HepG2 (cell line): ENCODE data around the gene ANKRD44. TPM values are rescaled to one million over a fixed set of nuclear protein-coding genes. Genes with fewer than 3 reads are reported as not detected.

Experiments
- ATAC-seq: fragments of 200-7000 bp; cut with Tn5 transposase; 3 replicates; pipeline ENCODE4 v1.9.1; 2020; ENCODE audit warnings: mild to moderate bottlenecking, moderate library complexity
- BruUV-seq: library from RNA; stranded (reverse); fragments of 400-500 nt; replicated peaks from 2 replicates; lab custom pipeline; 2021; lab: Mats Ljungman, UMichigan
- CTCF ChIA-PET: fragments of 300-600 bp; formaldehyde crosslinking; extraction: SDS; loops from one replicate; lab custom pipeline; 2021; ENCODE audit warnings: low total read pairs, inconsistent platforms, low intra/inter-chr PET ratio; lab: Yijun Ruan, JAX
- POLR2A ChIA-PET: fragments of 350-600 bp; sonication (Branson Sonifier 250); formaldehyde crosslinking; loops from one replicate; lab custom pipeline; 2020; ENCODE audit warnings: antibody characterized with exemption, inconsistent platforms; lab: Yijun Ruan, JAX
- DNase-seq: peaks from one replicate; pipeline ENCODE4 v3.0.0-alpha.2; 2015; ENCODE audit warnings: low spot score
- FAIRE-seq: peaks from 3 replicates; lab custom pipeline; 2011; peaks lifted over from hg19 to GRCh38; lab: Jason Lieb, UNC
- H2AFZ ChIP-seq: one replicate; pipeline ENCODE4 v1.6.1; 2011; ENCODE audit warnings: low read length, inconsistent platforms
- H3K27ac ChIP-seq: fragments of 300-600 bp; 3 replicates; pipeline ENCODE4 v1.8.0; 2011; ENCODE audit warnings: mixed run types, mild to moderate bottlenecking, mixed read lengths, low read length, inconsistent platforms; ENCODE audit not compliant: insufficient read depth; ENCODE audit errors: extremely low read length
- H3K27me3 ChIP-seq, 2 experiments: fragments of 200-600 bp in 1 of 2; 2 replicates in 1 of 2; 3 replicates in 1 of 2; pipeline versions ENCODE4 v1.6.0 to v1.8.0; 2011; ENCODE audit warnings: low read length in 2 of 2, mild to moderate bottlenecking in 2 of 2, moderate library complexity in 2 of 2, inconsistent platforms in 1 of 2; ENCODE audit not compliant: insufficient read depth in 2 of 2, control insufficient read depth in 1 of 2
- H3K36me3 ChIP-seq, 2 experiments: fragments of 200-600 bp in 1 of 2; replicated peaks in 1 of 2; 2 replicates in 1 of 2; 3 replicates in 1 of 2; pipeline versions ENCODE4 v1.5.1 to v1.8.0; 2011; ENCODE audit warnings: low read length in 2 of 2, inconsistent platforms in 1 of 2; ENCODE audit not compliant: insufficient read depth in 2 of 2, control insufficient read depth in 1 of 2
- H3K4me1 ChIP-seq: 2 replicates; pipeline ENCODE4 v1.5.1; 2012; ENCODE audit warnings: low read length, inconsistent platforms; ENCODE audit not compliant: insufficient read depth
- H3K4me2 ChIP-seq: 2 replicates; pipeline ENCODE4 v1.6.0; 2011; ENCODE audit warnings: low read depth, low read length, inconsistent platforms
- H3K4me3 ChIP-seq, 3 experiments: fragments of 200-600 bp in 1 of 3; sonication (generic), shearing (Covaris generic) in 1 of 3; replicated peaks in 1 of 3; 2 replicates each; pipeline ENCODE4 v1.5.1; 2011 to 2016; ENCODE audit warnings: low read length in 3 of 3, inconsistent platforms in 2 of 3, low read depth in 2 of 3, mild to moderate bottlenecking in 2 of 3, control low read depth in 1 of 3, mixed read lengths in 1 of 3; ENCODE audit not compliant: insufficient read depth in 1 of 3
- H3K79me2 ChIP-seq: one replicate; pipeline ENCODE4 v1.6.1; 2011; ENCODE audit warnings: low read length, inconsistent platforms; ENCODE audit not compliant: insufficient read depth
- H3K9ac ChIP-seq: 2 replicates; pipeline ENCODE4 v1.6.0; 2011; ENCODE audit warnings: mild to moderate bottlenecking, low read depth, low read length, inconsistent platforms; ENCODE audit not compliant: insufficient read depth
- H3K9me3 ChIP-seq: 2 replicates; pipeline ENCODE4 v1.5.1; 2012; ENCODE audit warnings: mild to moderate bottlenecking, low read length
- H4K20me1 ChIP-seq: 2 replicates; pipeline ENCODE4 v1.6.0; 2011; ENCODE audit warnings: inconsistent platforms, mild to moderate bottlenecking, low read length, moderate library complexity; ENCODE audit not compliant: insufficient read depth
- DNMT1 ChIP-seq: sonication (generic); formaldehyde crosslinking; IDR thresholded peaks from 2 replicates; pipeline ENCODE4 v1.5.1; 2020; ENCODE audit warnings: mild to moderate bottlenecking, missing genetic modification reagents
- GLI4 ChIP-seq: sonication (generic); formaldehyde crosslinking; IDR thresholded peaks from 2 replicates; pipeline ENCODE4 v1.5.1; 2020; ENCODE audit warnings: missing genetic modification reagents, mild to moderate bottlenecking, moderate library complexity, borderline replicate concordance
- GMEB2 ChIP-seq: IDR thresholded peaks from 2 replicates; pipeline ENCODE4 v1.6.1; 2016; ENCODE audit warnings: missing biosample characterization, missing genetic modification reagents, low read depth
- MBNL3 ChIP-seq: fragments of 250-450 bp; sonication (Bioruptor Pico); conservative IDR thresholded peaks from 2 replicates; pipeline ENCODE4 v1.8.0; 2022; ENCODE audit warnings: mild to moderate bottlenecking, inconsistent platforms
- PAF1 ChIP-seq: IDR thresholded peaks from 2 replicates; pipeline ENCODE4 v1.6.1; 2016; ENCODE audit warnings: missing genetic modification reagents, missing compliant biosample characterization
- ZFP37 ChIP-seq: sonication (generic); formaldehyde crosslinking; IDR thresholded peaks from 2 replicates; pipeline ENCODE4 v1.4.0; 2020; ENCODE audit warnings: missing genetic modification reagents, borderline replicate concordance
- ZNF225 ChIP-seq: sonication (generic); formaldehyde crosslinking; IDR thresholded peaks from 2 replicates; pipeline ENCODE4 v1.4.0; 2020; ENCODE audit warnings: mild to moderate bottlenecking, missing genetic modification reagents
- ZNF230 ChIP-seq: sonication (generic); formaldehyde crosslinking; IDR thresholded peaks from 2 replicates; pipeline ENCODE4 v1.4.0; 2020; ENCODE audit warnings: mild to moderate bottlenecking, missing genetic modification reagents
- ZNF317 ChIP-seq: sonication (generic); formaldehyde crosslinking; IDR thresholded peaks from 2 replicates; pipeline ENCODE4 v1.5.0; 2020; ENCODE audit warnings: mild to moderate bottlenecking, missing genetic modification reagents
- ZNF318 ChIP-seq: sonication (generic); formaldehyde crosslinking; IDR thresholded peaks from 2 replicates; pipeline ENCODE4 v1.4.0; 2020; ENCODE audit warnings: mild to moderate bottlenecking, missing genetic modification reagents
- ZNF431 ChIP-seq: sonication (generic); formaldehyde crosslinking; IDR thresholded peaks from 2 replicates; pipeline ENCODE4 v1.9.0; 2022; ENCODE audit warnings: missing genetic modification reagents, low read depth, mild to moderate bottlenecking, borderline replicate concordance
- ZNF703 ChIP-seq: sonication (generic); formaldehyde crosslinking; IDR thresholded peaks from 2 replicates; pipeline ENCODE4 v1.5.1; 2020; ENCODE audit warnings: missing genetic modification reagents, mild to moderate bottlenecking, moderate library complexity, borderline replicate concordance
- ZNF710 ChIP-seq: sonication (generic); formaldehyde crosslinking; IDR thresholded peaks from 2 replicates; pipeline ENCODE4 v1.5.0; 2020; ENCODE audit warnings: mild to moderate bottlenecking, missing genetic modification reagents, borderline replicate concordance
- WGBS: methylation state at CpG from one replicate; pipeline ENCODE4 v1.1.6; 2017; ENCODE audit warnings: low lambda C conversion rate; 5-methylcytosine and 5-hydroxymethylcytosine counted together
- in situ Hi-C: cut with HindIII; loops from 2 replicates; pipeline ENCODE4 v1.10.0; 2017; ENCODE audit warnings: low pct_unique_long_range_greater_than_20kb; ENCODE audit not compliant: extremely low pct_ligation_motif_present
- intact Hi-C: fragments of 100-400 bp; cut with micrococcal nuclease; formaldehyde crosslinking; loops from one replicate; pipeline ENCODE4 v1.10.0; 2022; ENCODE audit not compliant: unreplicated experiment
- polyA plus RNA-seq, 8 experiments: library from polyadenylated mRNA; depleted of rRNA in 3 of 8; stranded (reverse) in 7 of 8; unstranded in 1 of 8; fragments of >200 nt; fragmentation: Illumina TruSeq in 4 of 8; extraction: Trizol in 4 of 8; gene quantifications; 2 replicates each; pipeline versions ENCODE4 v1.2.1 to v1.2.3, GENCODE V29; 2011 to 2016; ENCODE audit warnings: low read depth in 4 of 8, missing spikeins in 1 of 8, mixed read lengths in 1 of 8; ENCODE audit not compliant: insufficient read depth in 1 of 8
- total RNA-seq, 5 experiments: library from RNA; depleted of rRNA; stranded (reverse); fragments of >200 nt; fragmentation: Illumina TruSeq; extraction: Trizol; gene quantifications; 2 replicates each; pipeline ENCODE4 v1.2.3, GENCODE V29; 2016; ENCODE audit warnings: low read depth in 1 of 5

ANKRD44 gene
- total and polyA plus RNA-seq, 2 of the 13 experiments (the other 11 are each of a cell fraction or from before 2014, with no cell fraction given): 0.04 to 0.11 TPM

- CTCF ChIA-PET: no interaction called here
- TF ChIP-seq ZNF230 (CRISPR knock-in tag) (no peak), ZNF710 (CRISPR knock-in tag) (no peak), GLI4 (CRISPR knock-in tag) (no peak), MBNL3 (CRISPR knock-in tag) (no peak), ZNF318 (CRISPR knock-in tag) (no peak), ZNF431 (CRISPR knock-in tag) (no peak), GMEB2 (no peak), ZFP37 (CRISPR knock-in tag) (no peak), PAF1 (CRISPR knock-in tag) (no peak), ZNF317 (no peak), DNMT1 (CRISPR knock-in tag) (no peak), ZNF703 (CRISPR knock-in tag) (no peak), ZNF225 (CRISPR knock-in tag) (no peak)
Measured at GRCh38 chr2:196956069-196956468, 354.5 kb downstream of the ANKRD44 start.

More at GRCh38 chr2:196956069-196956468, 354.5 kb downstream of the ANKRD44 start:
- Histone ChIP-seq H3K79me2 (no peaks in the 10 kb centered on the region), H3K9me3 (no peaks in the 10 kb centered on the region), H2AFZ (no peak overlapping the region), H3K27me3 (no peaks in the 10 kb centered on the region; a peak in 1 of 5 replicates), H3K9ac (no peak overlapping the region), H3K36me3 (no peaks in the 10 kb centered on the region), H4K20me1 (no peaks in the 10 kb centered on the region), H3K4me1 (peaks cover 10% of the 10 kb centered on the region), H3K27ac (no peak overlapping the region), H3K4me2 (no peak overlapping the region), H3K4me3 (no peak overlapping the region)
- no peak for DNase-seq
- intact Hi-C loops (no loop called here), in situ Hi-C loops (no loop called here)
- POLR2A ChIA-PET: no interaction called here
- FAIRE-seq: no peak
- WGBS: 33% methylated on average over 6 of the region's 6 CpGs
- ATAC-seq: no peak
- BruUV-seq: no TSS peak
